Measurements from ENCODE around the gene ADO.

The ADO gene

DNA sequence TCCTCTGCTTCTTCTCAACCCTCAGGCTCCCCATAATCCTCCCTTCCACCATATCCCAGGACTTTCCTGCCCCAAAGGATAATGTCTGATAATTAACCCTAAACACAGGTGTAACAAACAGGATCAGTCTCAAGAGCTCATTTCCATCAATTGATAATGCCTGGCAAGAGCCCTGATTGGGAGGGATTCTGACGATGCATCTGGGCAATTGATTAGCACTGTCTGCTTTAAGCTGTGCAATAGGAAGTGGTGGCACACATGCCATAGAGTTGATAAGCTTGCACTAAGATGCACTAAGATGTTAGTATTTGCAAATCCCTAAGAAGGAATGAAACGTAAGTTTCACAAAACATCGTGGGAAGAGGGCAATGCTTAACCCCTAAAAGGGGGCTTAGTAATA is 39.1 kb downstream of the ADO start:
- no peaks in the 10 kb centered on the region for H3K9me3 Mint-ChIP-seq
- H3K36me3 Mint-ChIP-seq (ENCODE audit: insufficient read depth), result no peaks in the 10 kb centered on the region
- no peak overlapping the region for H3K27ac Mint-ChIP-seq
- no peaks in the 10 kb centered on the region for H3K4me1 Mint-ChIP-seq (ENCODE audit: low read depth in 2 of 2)
- no peak for ATAC-seq (replicated peaks)
- no peaks in the 10 kb centered on the region for H3K27me3 Mint-ChIP-seq
- H3K4me3 Mint-ChIP-seq, result no peak overlapping the region
- no peak for DNase-seq

- H3K36me3 Mint-ChIP-seq (ENCODE audit: insufficient read depth), result no peaks in the 10 kb centered on the region
- H3K9me3 Mint-ChIP-seq, result no peaks in the 10 kb centered on the region
- H3K27ac Mint-ChIP-seq, result no peak overlapping the region
- no peaks in the 10 kb centered on the region for H3K4me1 Mint-ChIP-seq (ENCODE audit: low read depth in 2 of 2)
- ATAC-seq (replicated peaks), result no peak
- no peak for DNase-seq
- no peak overlapping the region for H3K4me3 Mint-ChIP-seq
- H3K27me3 Mint-ChIP-seq, result no peaks in the 10 kb centered on the region
Observed at GRCh38 chr10:62844280-62845011, 39.9 kb downstream of the ADO start.

- Mint-ChIP-seq H3K4me1 (ENCODE audit: low read depth in 2 of 2) (peaks cover 3 to 8% of the 10 kb centered on the region in 2 donors), H3K4me3 (no peak overlapping the region), H3K36me3 (ENCODE audit: insufficient read depth) (no peaks in the 10 kb centered on the region), H3K9me3 (no peaks in the 10 kb centered on the region), H3K27me3 (no peaks in the 10 kb centered on the region), H3K27ac (no peak overlapping the region)
- DNase-seq (no peak), ATAC-seq (replicated peaks) (no peak)
Observed at GRCh38 chr10:62847433-62847832, 42.9 kb downstream of the ADO start.

DNA sequence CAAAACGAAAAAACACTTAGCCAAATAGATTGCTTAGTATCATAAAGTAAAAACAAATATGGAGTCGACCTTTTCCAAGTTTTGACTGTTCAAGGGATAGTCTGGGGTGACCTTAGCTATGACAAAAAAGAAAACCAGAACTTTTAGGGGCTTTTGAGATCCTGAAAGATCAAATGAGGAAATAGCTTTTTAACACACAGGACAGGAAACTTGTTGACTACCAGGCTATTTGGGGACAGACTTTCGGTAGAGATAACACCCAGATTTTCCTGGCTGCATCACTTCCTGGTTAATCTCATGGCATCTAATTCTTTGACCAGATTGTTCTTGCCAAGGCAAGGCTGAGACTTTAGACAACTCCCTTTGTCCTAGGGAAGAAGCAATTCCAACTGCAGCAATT is 46.1 kb downstream of the ADO start:
- H3K9me3 Mint-ChIP-seq, result no peaks in the 10 kb centered on the region
- no peak overlapping the region for H3K4me3 Mint-ChIP-seq
- no peak overlapping the region for H3K27ac Mint-ChIP-seq
- no peaks in the 10 kb centered on the region for H3K36me3 Mint-ChIP-seq (ENCODE audit: insufficient read depth)
- H3K4me1 Mint-ChIP-seq (ENCODE audit: low read depth in 2 of 2), result peaks cover 26 to 33% of the 10 kb centered on the region in 2 donors
- no peaks in the 10 kb centered on the region for H3K27me3 Mint-ChIP-seq
- no peak for ATAC-seq (replicated peaks)
- DNase-seq, result no peak

DNA sequence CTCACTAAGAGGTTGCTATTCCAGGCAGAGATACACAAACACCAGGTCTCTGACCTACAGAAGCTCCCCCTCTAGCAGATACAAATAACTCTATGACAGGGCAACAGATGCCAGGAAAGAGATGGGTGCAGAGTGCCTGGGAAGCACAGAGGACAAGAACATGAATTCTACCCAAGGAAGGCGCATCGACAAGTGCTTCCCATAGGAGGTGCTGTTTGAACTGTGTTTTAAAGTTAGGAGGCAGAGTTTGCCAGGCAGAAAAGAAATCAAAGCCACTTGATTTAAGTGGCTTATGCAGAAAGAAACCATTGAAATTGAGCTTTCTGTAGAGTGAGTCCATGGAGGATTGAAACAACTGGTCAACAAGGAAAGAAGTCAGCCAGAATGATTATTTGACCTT is 46.9 kb downstream of the ADO start:
- Mint-ChIP-seq H3K4me3 (no peak overlapping the region), H3K9me3 (no peaks in the 10 kb centered on the region), H3K27ac (no peak overlapping the region), H3K27me3 (no peaks in the 10 kb centered on the region), H3K36me3 (ENCODE audit: insufficient read depth) (no peaks in the 10 kb centered on the region), H3K4me1 (ENCODE audit: low read depth in 2 of 2) (peaks cover 34 to 35% of the 10 kb centered on the region in 2 donors)
- no peak for DNase-seq
- ATAC-seq (replicated peaks), result no peak

GRCh38 chr10:62852961-62853702 is 48.6 kb downstream of the ADO start:
- Mint-ChIP-seq H3K4me1 (ENCODE audit: low read depth in 2 of 2) (peaks cover 37 to 45% of the 10 kb centered on the region in 2 donors), H3K27ac (peak overlapping the region; percentile 65 to 87), H3K27me3 (no peaks in the 10 kb centered on the region), H3K4me3 (peak overlapping the region; percentile 57 to 71), H3K36me3 (ENCODE audit: insufficient read depth) (no peaks in the 10 kb centered on the region), H3K9me3 (no peaks in the 10 kb centered on the region)
- DNase-seq (peak; percentile 13 to 27 (median 23)), ATAC-seq (replicated peaks) (peak; percentile 66)

GRCh38 chr10:62853710-62854109 is 49.2 kb downstream of the ADO start:
- no peaks in the 10 kb centered on the region for H3K9me3 Mint-ChIP-seq
- H3K36me3 Mint-ChIP-seq (ENCODE audit: insufficient read depth), result no peaks in the 10 kb centered on the region
- peak overlapping the region; percentile 57 to 71 for H3K4me3 Mint-ChIP-seq
- no peaks in the 10 kb centered on the region for H3K27me3 Mint-ChIP-seq
- peaks cover 37 to 45% of the 10 kb centered on the region in 2 donors for H3K4me1 Mint-ChIP-seq (ENCODE audit: low read depth in 2 of 2)
- peak in 1 of 3 experiments; percentile 6 for DNase-seq
- peak; percentile 24 for ATAC-seq (replicated peaks)
- peak overlapping the region; percentile 65 to 87 for H3K27ac Mint-ChIP-seq

DNA sequence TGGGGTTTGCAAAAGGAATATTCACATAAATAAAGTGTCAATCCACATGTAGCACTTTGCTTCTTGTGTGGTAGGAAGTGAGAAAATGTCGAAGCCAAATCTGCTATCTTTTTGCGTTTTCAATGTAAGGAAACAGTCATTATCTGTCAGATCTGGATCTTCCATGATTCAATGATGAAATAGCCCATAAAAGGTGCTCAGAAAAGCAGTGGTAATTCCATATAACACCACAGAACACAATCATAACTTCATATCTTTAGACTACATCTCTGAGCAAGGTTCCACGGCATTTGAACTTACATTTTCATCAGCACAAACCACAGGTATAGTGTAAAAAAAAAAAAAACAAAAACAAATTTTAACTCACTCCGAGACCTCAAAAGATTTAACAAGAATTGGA is 51.5 kb downstream of the ADO start:
- H3K27me3 Mint-ChIP-seq, result no peaks in the 10 kb centered on the region
- H3K27ac Mint-ChIP-seq, result peak overlapping the region in 1 of 2 donors; percentile 55
- H3K4me1 Mint-ChIP-seq (ENCODE audit: low read depth in 2 of 2), result peaks cover 38 to 47% of the 10 kb centered on the region in 2 donors
- DNase-seq (no peak), ATAC-seq (replicated peaks) (peak; percentile 61)
- H3K4me3 Mint-ChIP-seq, result peak overlapping the region; percentile 43 to 50
- no peaks in the 10 kb centered on the region for H3K36me3 Mint-ChIP-seq (ENCODE audit: insufficient read depth)
- H3K9me3 Mint-ChIP-seq, result no peaks in the 10 kb centered on the region
